Testis (tissue), 3 donors: Measurements from ENCODE around the gene RBPMS2. TPM values are rescaled to one million over a fixed set of nuclear protein-coding genes. Genes with fewer than 3 reads are reported as not detected.
A peak's percentile ranks its signal among the peaks of the same experiment; 100 is the strongest.

Source experiments
- DNase-seq: peaks from one replicate; pipeline ENCODE4 v3.0.0-alpha.2; 2019
- H3K27ac ChIP-seq, 2 donors: fragments of 200-600 bp; sonication (generic); one replicate each; pipeline ENCODE4 v1.5.1; 2019
- H3K27me3 ChIP-seq: fragments of 200-600 bp; sonication (generic); one replicate; pipeline ENCODE4 v1.5.1; 2019
- H3K36me3 ChIP-seq: fragments of 200-600 bp; sonication (generic); one replicate; pipeline ENCODE4 v1.5.1; 2017; ENCODE audit warnings: low read depth; ENCODE audit errors: missing control alignments
- H3K4me1 ChIP-seq: fragments of 200-600 bp; sonication (generic); one replicate; pipeline ENCODE4 v1.5.1; 2019
- H3K4me3 ChIP-seq, 2 donors: fragments of 200-600 bp; sonication (generic); one replicate each; pipeline ENCODE4 v1.5.1; 2017 to 2019
- H3K9me3 ChIP-seq: fragments of 200-600 bp; sonication (generic); one replicate; pipeline ENCODE4 v1.5.1; 2017
- POLR2A ChIP-seq: fragments of 450-650 bp; IDR thresholded peaks from one replicate; pipeline ENCODE4 v1.6.1; 2017; ENCODE audit warnings: antibody characterized with exemption, mild to moderate bottlenecking, moderate library complexity
- WGBS, 2 donors: methylation state at CpG; one replicate each; pipeline ENCODE4 v1.1.5; 2018; 5-methylcytosine and 5-hydroxymethylcytosine counted together
- intact Hi-C: fragments of 100-400 bp; cut with DNase I; formaldehyde crosslinking; loops from one replicate; pipeline ENCODE4 v1.15.1; 2023; ENCODE audit warnings: low total_unique reads
- polyA plus RNA-seq: library from polyadenylated mRNA; stranded (reverse); fragments of 350-450 nt; fragmentation: Illumina TruSeq; extraction: RNeasy Lipid Tissue Mini Kit (QIAGEN cat#74804); gene quantifications from one replicate; pipeline ENCODE4 v1.2.3, GENCODE V29; 2014; ENCODE audit warnings: low read depth, low replicate concordance; ENCODE audit not compliant: insufficient read depth
- total RNA-seq, 2 donors: library from RNA; depleted of rRNA; stranded (reverse); fragments of >200 nt; gene quantifications; one replicate each; pipeline ENCODE4 v1.2.3, GENCODE V29; 2016
- TF ChIP-seq, protein P1 (sequence below), 3 experiments: fragments of 450-650 bp in 2 of 3; fragments of 200-600 bp in 1 of 3; sonication (generic) in 1 of 3; IDR thresholded peaks; one replicate each; pipeline ENCODE4 v1.5.1; 2016 to 2019; ENCODE audit warnings: antibody characterized with exemption in 3 of 3, mild to moderate bottlenecking in 2 of 3, moderate library complexity in 1 of 3

RBPMS2 gene
- total and polyA plus RNA-seq, 3 donors from 2014 or later = 5.0 to 9.7 (median 5.8) TPM

DNA sequence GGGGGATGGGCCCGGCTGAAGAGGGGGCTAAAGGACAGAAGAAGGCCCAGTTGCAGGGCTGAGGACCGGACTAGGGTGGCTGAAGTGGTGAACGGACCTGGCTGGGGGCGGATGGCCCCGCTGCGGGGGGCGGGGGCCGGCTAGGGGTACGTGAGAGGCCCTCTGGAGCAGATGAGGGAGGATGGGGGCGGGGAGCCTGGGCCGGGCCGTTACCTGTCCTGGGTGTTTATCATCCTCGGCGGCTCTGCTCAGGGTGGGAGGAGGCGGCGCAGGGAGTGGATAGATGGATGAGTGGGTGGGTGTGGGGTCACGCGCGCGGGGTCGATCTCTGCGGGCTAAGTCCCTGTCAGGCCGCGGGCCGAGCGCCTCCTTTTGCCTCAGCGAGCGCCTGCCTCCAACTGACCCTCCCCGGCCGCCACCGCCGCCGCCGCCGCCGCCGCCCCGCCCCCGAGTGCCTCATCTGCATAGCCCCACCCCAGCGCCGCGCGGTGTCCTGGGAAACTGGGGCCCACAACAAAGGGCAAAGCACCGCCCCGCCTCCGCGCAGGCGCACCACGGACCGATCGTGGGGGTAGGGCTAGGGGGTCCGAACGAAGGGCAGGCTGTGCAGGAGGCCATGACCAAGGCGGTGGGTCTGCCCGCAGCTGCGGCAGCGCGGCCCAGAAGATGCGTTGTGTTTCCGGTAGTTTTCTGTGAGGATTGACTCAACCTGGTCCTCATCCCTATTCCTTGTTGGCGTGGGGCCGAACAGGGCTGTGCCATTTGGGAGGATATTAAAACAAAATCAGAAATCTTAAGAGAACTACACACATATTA, 72.4 kb downstream of the RBPMS2 start:
- H3K4me1 ChIP-seq = peaks cover 48% of the 10 kb centered on the region
- intact Hi-C loops = no loop called here
- 1% methylated on average over 16 to 57 of the region's 62 CpGs for WGBS, 2 donors
- TF ChIP-seq, protein P1, sequence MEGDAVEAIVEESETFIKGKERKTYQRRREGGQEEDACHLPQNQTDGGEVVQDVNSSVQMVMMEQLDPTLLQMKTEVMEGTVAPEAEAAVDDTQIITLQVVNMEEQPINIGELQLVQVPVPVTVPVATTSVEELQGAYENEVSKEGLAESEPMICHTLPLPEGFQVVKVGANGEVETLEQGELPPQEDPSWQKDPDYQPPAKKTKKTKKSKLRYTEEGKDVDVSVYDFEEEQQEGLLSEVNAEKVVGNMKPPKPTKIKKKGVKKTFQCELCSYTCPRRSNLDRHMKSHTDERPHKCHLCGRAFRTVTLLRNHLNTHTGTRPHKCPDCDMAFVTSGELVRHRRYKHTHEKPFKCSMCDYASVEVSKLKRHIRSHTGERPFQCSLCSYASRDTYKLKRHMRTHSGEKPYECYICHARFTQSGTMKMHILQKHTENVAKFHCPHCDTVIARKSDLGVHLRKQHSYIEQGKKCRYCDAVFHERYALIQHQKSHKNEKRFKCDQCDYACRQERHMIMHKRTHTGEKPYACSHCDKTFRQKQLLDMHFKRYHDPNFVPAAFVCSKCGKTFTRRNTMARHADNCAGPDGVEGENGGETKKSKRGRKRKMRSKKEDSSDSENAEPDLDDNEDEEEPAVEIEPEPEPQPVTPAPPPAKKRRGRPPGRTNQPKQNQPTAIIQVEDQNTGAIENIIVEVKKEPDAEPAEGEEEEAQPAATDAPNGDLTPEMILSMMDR (IDR thresholded peaks at IDR 0.05) = peak in 1 of 3 experiments; percentile 4
- no peak for TF ChIP-seq POLR2A
- no peaks in the 10 kb centered on the region for H3K27me3 ChIP-seq
- no peaks in the 10 kb centered on the region for H3K9me3 ChIP-seq
- DNase-seq = peak; percentile 98
- H3K36me3 ChIP-seq = no peaks in the 10 kb centered on the region
- H3K4me3 ChIP-seq = peak overlapping the region; percentile 91 to 96
- peak overlapping the region; percentile 95 to 96 for H3K27ac ChIP-seq

DNA sequence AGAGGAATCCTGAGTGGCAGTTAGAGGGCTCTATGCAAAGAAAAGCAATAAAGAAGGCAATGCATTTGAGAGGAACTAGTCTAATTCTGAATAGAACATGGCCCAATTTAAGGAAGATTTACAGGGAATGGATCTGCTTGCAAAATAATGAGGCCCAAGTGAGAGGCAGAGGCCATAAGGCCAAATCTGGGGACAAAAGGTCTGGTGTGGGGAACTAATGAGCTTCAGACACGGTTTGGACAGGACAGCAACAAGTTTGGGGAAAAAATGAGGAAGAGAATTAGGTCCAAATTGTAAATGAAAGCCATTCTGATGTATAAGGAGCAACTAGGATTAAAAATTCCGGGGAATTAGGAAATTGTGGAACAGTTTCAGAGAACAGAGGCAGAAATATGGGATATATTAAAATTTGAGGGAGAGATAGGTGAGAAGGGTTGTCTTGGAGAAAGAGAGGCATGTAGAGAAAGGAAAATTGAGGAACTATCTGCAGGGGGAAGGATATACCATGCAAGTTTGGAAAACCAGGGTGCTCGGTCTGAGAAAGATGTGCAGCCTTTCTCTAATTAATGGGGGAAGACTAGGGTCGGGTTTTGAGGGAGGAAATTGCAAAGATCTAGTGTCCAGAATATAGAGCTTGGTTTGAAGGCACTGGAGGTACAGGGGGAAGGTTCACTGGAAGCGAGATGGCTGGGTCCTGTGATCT, 73.8 kb downstream of the RBPMS2 start:
- H3K4me3 ChIP-seq = peak overlapping the region; percentile 91 to 96
- 6 to 10% methylated on average over 5 of the region's 5 CpGs for WGBS, 2 donors
- peak overlapping the region; percentile 95 to 96 for H3K27ac ChIP-seq
- H3K9me3 ChIP-seq = no peaks in the 10 kb centered on the region
- no peaks in the 10 kb centered on the region for H3K36me3 ChIP-seq
- H3K27me3 ChIP-seq = no peaks in the 10 kb centered on the region
- TF ChIP-seq, protein P1 (IDR thresholded peaks at IDR 0.05) = no peak
- no peak for TF ChIP-seq POLR2A
- intact Hi-C loops = no loop called here
- DNase-seq = no peak
- peaks cover 56% of the 10 kb centered on the region for H3K4me1 ChIP-seq

GRCh38 chr15:64701051-64701450, 74.3 kb downstream of the RBPMS2 start:
- intact Hi-C loops = no loop called here
- no peak for TF ChIP-seq POLR2A
- TF ChIP-seq, protein P1 (IDR thresholded peaks at IDR 0.05) = no peak
- Histone ChIP-seq H3K36me3 (no peaks in the 10 kb centered on the region), H3K9me3 (no peaks in the 10 kb centered on the region), H3K4me3 (peak overlapping the region in 1 of 2 donors; percentile 96), H3K27me3 (no peaks in the 10 kb centered on the region), H3K4me1 (peaks cover 62% of the 10 kb centered on the region), H3K27ac (peak overlapping the region; percentile 95 to 96)
- no peak for DNase-seq
- WGBS, 2 donors = 33% methylated on average over 3 of the region's 3 CpGs

DNA sequence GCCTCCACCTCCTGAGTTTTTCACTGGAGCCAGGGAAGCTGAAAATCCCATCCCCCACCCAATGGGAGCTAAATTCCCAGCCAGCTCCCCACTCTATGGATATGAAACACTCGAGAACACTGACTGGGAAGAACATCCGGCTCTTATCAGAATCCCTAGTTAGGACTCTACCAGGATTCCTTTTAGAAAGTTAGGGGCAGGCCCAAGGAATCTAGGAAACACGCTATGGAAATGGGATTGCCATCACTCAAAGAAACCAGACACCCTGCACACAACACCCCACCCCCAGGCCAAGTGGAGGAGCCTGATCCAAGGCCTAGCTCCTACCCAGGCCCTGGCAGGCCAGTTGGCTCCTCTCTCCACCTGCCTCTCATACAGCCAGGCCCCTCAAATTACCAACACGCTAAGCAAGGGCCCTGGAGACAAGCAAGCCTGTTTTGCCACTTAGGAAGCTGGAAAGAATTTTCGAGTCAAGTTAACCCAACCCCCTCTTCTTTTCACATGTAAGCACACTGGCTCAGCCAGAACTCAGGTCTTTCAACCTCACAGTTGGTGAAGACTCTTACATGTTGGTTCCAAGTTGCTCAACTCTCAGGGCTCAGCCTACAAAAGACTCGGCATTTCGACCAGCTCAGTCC, 75.5 kb downstream of the RBPMS2 start:
- TF ChIP-seq, protein P1 (IDR thresholded peaks at IDR 0.05) = no peak
- no peak for TF ChIP-seq POLR2A
- no peak overlapping the region for H3K4me3 ChIP-seq
- WGBS, 2 donors = 30 to 31% methylated on average over 7 of the region's 7 CpGs

More for the DNA sequence above, 75.5 kb downstream of the RBPMS2 start:
- no peak for DNase-seq
- Histone ChIP-seq H3K36me3 (no peaks in the 10 kb centered on the region), H3K4me1 (peaks cover 73% of the 10 kb centered on the region), H3K27ac (peak overlapping the region; percentile 60 to 75), H3K27me3 (no peaks in the 10 kb centered on the region), H3K9me3 (no peaks in the 10 kb centered on the region)
- intact Hi-C loops = no loop called here
